Measurements from ENCODE around the gene TAF1L.

GRCh38 chr9:32677931-32678330 is 42.5 kb upstream of the TAF1L start:
- TF ChIP-seq CTCF (IDR thresholded peaks at IDR 0.05) (no peak), TCF7L2 (IDR thresholded peaks at IDR 0.05; ENCODE audit: low read depth, low read length) (no peak), POLR2AphosphoS5 (IDR thresholded peaks at IDR 0.05; ENCODE audit: low read depth, low read length) (no peak), SIN3A (IDR thresholded peaks at IDR 0.05; ENCODE audit: borderline replicate concordance, insufficient read depth, low read depth, low read length) (no peak)
- TF ChIP-seq, protein P1, sequence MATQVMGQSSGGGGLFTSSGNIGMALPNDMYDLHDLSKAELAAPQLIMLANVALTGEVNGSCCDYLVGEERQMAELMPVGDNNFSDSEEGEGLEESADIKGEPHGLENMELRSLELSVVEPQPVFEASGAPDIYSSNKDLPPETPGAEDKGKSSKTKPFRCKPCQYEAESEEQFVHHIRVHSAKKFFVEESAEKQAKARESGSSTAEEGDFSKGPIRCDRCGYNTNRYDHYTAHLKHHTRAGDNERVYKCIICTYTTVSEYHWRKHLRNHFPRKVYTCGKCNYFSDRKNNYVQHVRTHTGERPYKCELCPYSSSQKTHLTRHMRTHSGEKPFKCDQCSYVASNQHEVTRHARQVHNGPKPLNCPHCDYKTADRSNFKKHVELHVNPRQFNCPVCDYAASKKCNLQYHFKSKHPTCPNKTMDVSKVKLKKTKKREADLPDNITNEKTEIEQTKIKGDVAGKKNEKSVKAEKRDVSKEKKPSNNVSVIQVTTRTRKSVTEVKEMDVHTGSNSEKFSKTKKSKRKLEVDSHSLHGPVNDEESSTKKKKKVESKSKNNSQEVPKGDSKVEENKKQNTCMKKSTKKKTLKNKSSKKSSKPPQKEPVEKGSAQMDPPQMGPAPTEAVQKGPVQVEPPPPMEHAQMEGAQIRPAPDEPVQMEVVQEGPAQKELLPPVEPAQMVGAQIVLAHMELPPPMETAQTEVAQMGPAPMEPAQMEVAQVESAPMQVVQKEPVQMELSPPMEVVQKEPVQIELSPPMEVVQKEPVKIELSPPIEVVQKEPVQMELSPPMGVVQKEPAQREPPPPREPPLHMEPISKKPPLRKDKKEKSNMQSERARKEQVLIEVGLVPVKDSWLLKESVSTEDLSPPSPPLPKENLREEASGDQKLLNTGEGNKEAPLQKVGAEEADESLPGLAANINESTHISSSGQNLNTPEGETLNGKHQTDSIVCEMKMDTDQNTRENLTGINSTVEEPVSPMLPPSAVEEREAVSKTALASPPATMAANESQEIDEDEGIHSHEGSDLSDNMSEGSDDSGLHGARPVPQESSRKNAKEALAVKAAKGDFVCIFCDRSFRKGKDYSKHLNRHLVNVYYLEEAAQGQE (IDR thresholded peaks at IDR 0.05; ENCODE audit: insufficient read depth in 1 of 2, low read depth in 2 of 2, low read length in 1 of 2) = no peak

Data from Panc1 (cell line).